Lung (tissue), 12 donors: ENCODE data around the gene COQ4. TPM values are rescaled to one million over a fixed set of nuclear protein-coding genes. Genes with fewer than 3 reads are reported as not detected.

ENCODE experiments used
- ATAC-seq: fragments of 200-7000 bp; cut with Tn5 transposase; one replicate; pipeline ENCODE4 v1.9.1; 2020; ENCODE audit warnings: moderate number of reproducible peaks; ENCODE audit not compliant: insufficient read depth, low FRiP score
- DNase-seq, 3 donors: peaks; one replicate each; pipeline ENCODE4 v3.0.0-alpha.2; 2013 to 2017
- H3K27ac ChIP-seq, 2 donors: one replicate each; pipeline ENCODE4 v1.5.1; 2013; ENCODE audit warnings: mild to moderate bottlenecking in 2 of 2, moderate library complexity in 2 of 2, control low read depth in 1 of 2, inconsistent platforms in 1 of 2, low read depth in 1 of 2, low read length in 1 of 2
- H3K27me3 ChIP-seq, 3 donors: one replicate each; pipeline ENCODE4 v1.5.1; 2013; ENCODE audit warnings: low read length in 2 of 3; ENCODE audit not compliant: control insufficient read depth in 3 of 3, insufficient read depth in 3 of 3
- H3K36me3 ChIP-seq, 4 donors: one replicate each; pipeline ENCODE4 v1.5.1; 2013; ENCODE audit warnings: low read length in 4 of 4, mild to moderate bottlenecking in 1 of 4, moderate library complexity in 1 of 4; ENCODE audit not compliant: control insufficient read depth in 4 of 4, insufficient read depth in 4 of 4
- H3K4me1 ChIP-seq, 5 donors: one replicate each; pipeline ENCODE4 v1.5.1; 2013; ENCODE audit warnings: low read length in 5 of 5, mild to moderate bottlenecking in 2 of 5, moderate library complexity in 1 of 5; ENCODE audit not compliant: control insufficient read depth in 5 of 5, insufficient read depth in 5 of 5
- H3K4me3 ChIP-seq: one replicate; pipeline ENCODE4 v1.5.1; 2013; ENCODE audit warnings: mild to moderate bottlenecking, control low read depth, moderate library complexity
- H3K9ac ChIP-seq, 2 donors: one replicate each; pipeline ENCODE4 v1.5.1; 2013; ENCODE audit warnings: low read length in 2 of 2, control low read depth in 1 of 2; ENCODE audit not compliant: insufficient read depth in 1 of 2
- H3K9me3 ChIP-seq, 4 donors: one replicate each; pipeline ENCODE4 v1.5.1; 2013; ENCODE audit warnings: low read length in 3 of 4, mild to moderate bottlenecking in 1 of 4, moderate library complexity in 1 of 4; ENCODE audit not compliant: control insufficient read depth in 4 of 4, insufficient read depth in 3 of 4
- WGBS, 2 donors: extraction: QIAGEN DNeasy Blood & Tissue Kit; methylation state at CpG; one replicate each; pipeline ENCODE4 v1.1.7; 2013; 5-methylcytosine and 5-hydroxymethylcytosine counted together
- polyA plus RNA-seq, 2 donors: library from polyadenylated mRNA; stranded (reverse); fragments of 200-250 nt; gene quantifications; one replicate each; pipeline ENCODE4 v1.2.1, GENCODE V29; 2013
- total RNA-seq, 2 donors: library from RNA; depleted of rRNA in 1 of 2; stranded (reverse); fragments of >200 nt in 1 of 2; gene quantifications; one replicate each; pipeline ENCODE4 v1.2.1, GENCODE V29; 2014 to 2021
- TF ChIP-seq, protein P1 (sequence below): IDR thresholded peaks from 2 replicates; pipeline ENCODE4 v1.5.1; 2012; ENCODE audit warnings: mild to moderate bottlenecking; ENCODE audit errors: control extremely low read depth, extremely low read depth
- donor health status: control.
- donor health status: control.
- donor health status: Bipolar disorder and iron deficiency.
- donor health status: healthy.
- donor health status: DM: yes; HTN: yes; CAD: no.

Gene COQ4
- total and polyA plus RNA-seq, 4 donors, result 32.4 to 63.8 (median 49.1) TPM

DNA sequence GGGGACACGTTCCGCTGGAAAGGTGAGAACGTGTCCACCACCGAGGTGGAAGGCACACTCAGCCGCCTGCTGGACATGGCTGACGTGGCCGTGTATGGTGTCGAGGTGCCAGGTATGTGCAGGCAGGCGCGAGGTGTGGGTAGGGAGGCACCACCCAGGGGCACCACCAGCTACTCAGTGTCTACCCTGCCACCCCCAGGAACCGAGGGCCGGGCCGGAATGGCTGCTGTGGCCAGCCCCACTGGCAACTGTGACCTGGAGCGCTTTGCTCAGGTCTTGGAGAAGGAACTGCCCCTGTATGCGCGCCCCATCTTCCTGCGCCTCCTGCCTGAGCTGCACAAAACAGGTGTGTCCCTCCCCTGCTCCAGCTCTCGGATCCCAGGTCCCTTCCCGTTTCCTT, 32.8 kb downstream of the COQ4 start:
- TF ChIP-seq, protein P1, sequence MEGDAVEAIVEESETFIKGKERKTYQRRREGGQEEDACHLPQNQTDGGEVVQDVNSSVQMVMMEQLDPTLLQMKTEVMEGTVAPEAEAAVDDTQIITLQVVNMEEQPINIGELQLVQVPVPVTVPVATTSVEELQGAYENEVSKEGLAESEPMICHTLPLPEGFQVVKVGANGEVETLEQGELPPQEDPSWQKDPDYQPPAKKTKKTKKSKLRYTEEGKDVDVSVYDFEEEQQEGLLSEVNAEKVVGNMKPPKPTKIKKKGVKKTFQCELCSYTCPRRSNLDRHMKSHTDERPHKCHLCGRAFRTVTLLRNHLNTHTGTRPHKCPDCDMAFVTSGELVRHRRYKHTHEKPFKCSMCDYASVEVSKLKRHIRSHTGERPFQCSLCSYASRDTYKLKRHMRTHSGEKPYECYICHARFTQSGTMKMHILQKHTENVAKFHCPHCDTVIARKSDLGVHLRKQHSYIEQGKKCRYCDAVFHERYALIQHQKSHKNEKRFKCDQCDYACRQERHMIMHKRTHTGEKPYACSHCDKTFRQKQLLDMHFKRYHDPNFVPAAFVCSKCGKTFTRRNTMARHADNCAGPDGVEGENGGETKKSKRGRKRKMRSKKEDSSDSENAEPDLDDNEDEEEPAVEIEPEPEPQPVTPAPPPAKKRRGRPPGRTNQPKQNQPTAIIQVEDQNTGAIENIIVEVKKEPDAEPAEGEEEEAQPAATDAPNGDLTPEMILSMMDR, result no peak
- no peak for DNase-seq
- no peaks in the 10 kb centered on the region for H3K4me1 ChIP-seq

DNA sequence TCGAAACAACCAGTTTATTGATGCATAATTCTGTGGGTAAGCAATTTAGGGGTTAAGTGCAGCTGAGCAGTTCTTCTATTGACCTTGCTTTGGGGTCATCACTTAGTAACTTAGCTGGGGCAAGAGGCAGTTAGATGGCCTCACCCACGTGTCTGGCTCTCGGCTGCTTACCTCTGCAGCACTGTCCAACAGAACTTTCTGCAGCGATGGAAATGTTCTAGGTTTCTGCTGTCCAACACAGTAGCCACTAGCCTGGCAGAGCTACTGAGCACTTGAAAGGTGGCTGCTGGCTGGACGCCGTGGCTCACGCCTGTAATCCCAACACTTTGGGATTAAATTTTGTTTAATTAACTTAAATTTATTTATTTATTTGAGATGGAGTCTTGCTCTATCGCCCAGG, 35.5 kb downstream of the COQ4 start:
- no peak for DNase-seq
- no peak overlapping the region for H3K4me3 ChIP-seq
- no peaks in the 10 kb centered on the region for H3K27me3 ChIP-seq
- ATAC-seq, result no peak
- no peaks in the 10 kb centered on the region for H3K9me3 ChIP-seq
- no peak overlapping the region for H3K9ac ChIP-seq
- TF ChIP-seq, protein P1, result no peak
- no peak overlapping the region for H3K27ac ChIP-seq
- H3K36me3 ChIP-seq, result peaks cover 0 to 21% (median 4%) of the 10 kb centered on the region in 4 donors
- peaks cover 0 to 5% (median 2%) of the 10 kb centered on the region in 5 donors for H3K4me1 ChIP-seq
- WGBS, 2 donors, result 84 to 93% methylated on average over 8 of the region's 8 CpGs

More for the DNA sequence above, 32.8 kb downstream of the COQ4 start:
- Histone ChIP-seq H3K27me3 (no peaks in the 10 kb centered on the region), H3K36me3 (peaks cover 0 to 28% (median 8%) of the 10 kb centered on the region in 4 donors), H3K9ac (no peak overlapping the region), H3K9me3 (no peaks in the 10 kb centered on the region), H3K4me3 (no peak overlapping the region), H3K27ac (no peak overlapping the region)
- 97% methylated on average over 19 of the region's 19 CpGs for WGBS, 2 donors
- ATAC-seq, result no peak

DNA sequence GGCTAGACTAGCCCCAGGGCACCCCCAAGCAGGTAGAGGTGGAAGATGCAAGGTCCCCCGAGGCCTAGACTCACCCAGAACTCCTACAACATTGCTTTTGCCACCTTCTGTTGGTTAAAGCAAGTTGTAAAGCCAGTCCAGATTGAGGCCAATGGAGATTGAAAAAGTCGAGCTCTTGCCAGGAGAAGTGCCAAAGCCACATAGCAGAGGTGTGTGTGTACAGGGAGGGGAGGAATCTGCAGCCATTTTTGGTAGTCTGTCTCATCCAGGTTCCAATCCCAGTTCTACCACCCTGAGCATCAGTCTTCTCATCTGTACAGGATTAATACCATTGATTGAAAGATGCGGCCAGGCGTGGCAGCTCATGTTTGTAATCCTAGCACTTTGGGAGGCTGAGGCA, 36.2 kb downstream of the COQ4 start:
- peaks cover 0 to 5% (median 2%) of the 10 kb centered on the region in 5 donors for H3K4me1 ChIP-seq
- no peaks in the 10 kb centered on the region for H3K27me3 ChIP-seq
- ATAC-seq (no peak), DNase-seq (no peak)
- no peak overlapping the region for H3K27ac ChIP-seq
- no peak overlapping the region for H3K4me3 ChIP-seq
- H3K9me3 ChIP-seq, result no peaks in the 10 kb centered on the region
- H3K9ac ChIP-seq, result no peak overlapping the region
- peaks cover 0 to 17% (median 4%) of the 10 kb centered on the region in 4 donors for H3K36me3 ChIP-seq
- WGBS, 2 donors, result 84 to 94% methylated on average over 4 of the region's 4 CpGs
- TF ChIP-seq, protein P1, result no peak

DNA sequence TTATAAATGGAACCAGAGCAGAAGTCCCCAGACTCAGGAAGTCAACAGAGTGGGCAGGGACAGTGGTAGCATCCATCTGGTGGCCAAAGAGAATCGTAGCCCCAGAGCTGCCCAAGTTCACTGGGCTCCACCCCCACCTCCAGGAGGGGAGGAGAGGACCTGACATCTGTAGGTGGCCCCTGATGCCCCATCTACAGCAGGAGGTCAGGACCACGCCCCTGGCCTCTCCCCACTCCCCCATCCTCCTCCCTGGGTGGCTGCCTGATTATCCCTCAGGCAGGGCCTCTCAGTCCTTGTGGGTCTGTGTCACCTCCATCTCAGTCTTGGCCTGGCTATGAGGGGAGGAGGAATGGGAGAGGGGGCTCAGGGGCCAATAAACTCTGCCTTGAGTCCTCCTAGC, 38.2 kb downstream of the COQ4 start:
- no peak for DNase-seq
- Histone ChIP-seq H3K9ac (no peak overlapping the region), H3K4me1 (peaks cover 0 to 18% (median 2%) of the 10 kb centered on the region in 5 donors), H3K4me3 (no peak overlapping the region), H3K27me3 (no peaks in the 10 kb centered on the region), H3K36me3 (peaks cover 0 to 8% (median under 1%) of the 10 kb centered on the region in 4 donors), H3K27ac (no peak overlapping the region), H3K9me3 (no peaks in the 10 kb centered on the region)
- 74 to 85% methylated on average over 2 of the region's 2 CpGs for WGBS, 2 donors
- no peak for ATAC-seq
- TF ChIP-seq, protein P1, result no peak
